ENCODE measurements around the gene ST6GALNAC6.

The ST6GALNAC6 gene

DNA sequence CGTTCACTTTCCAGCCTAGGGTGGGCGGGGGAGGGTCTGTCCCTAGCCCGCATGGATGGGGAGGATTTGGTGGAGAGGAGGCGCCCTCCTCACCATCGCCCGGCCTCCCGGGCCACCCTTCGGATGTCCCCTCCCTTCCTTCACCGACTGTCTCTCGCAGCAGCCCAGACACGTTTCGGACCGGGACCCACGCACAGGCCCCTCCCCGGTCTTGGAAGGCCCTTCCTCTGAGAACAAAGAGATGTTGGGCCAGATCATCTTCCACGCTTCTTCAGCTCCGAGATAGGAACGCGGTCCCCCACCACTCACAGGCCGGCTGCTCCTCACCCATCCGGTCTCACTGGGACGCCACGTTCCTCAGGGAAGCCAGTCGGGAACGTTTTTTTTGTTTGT is 38.9 kb upstream of the ST6GALNAC6 start:
- TF ChIP-seq, protein P1, sequence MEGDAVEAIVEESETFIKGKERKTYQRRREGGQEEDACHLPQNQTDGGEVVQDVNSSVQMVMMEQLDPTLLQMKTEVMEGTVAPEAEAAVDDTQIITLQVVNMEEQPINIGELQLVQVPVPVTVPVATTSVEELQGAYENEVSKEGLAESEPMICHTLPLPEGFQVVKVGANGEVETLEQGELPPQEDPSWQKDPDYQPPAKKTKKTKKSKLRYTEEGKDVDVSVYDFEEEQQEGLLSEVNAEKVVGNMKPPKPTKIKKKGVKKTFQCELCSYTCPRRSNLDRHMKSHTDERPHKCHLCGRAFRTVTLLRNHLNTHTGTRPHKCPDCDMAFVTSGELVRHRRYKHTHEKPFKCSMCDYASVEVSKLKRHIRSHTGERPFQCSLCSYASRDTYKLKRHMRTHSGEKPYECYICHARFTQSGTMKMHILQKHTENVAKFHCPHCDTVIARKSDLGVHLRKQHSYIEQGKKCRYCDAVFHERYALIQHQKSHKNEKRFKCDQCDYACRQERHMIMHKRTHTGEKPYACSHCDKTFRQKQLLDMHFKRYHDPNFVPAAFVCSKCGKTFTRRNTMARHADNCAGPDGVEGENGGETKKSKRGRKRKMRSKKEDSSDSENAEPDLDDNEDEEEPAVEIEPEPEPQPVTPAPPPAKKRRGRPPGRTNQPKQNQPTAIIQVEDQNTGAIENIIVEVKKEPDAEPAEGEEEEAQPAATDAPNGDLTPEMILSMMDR (IDR thresholded peaks at IDR 0.05; ENCODE audit: poor library complexity, severe bottlenecking): no peak
- Histone ChIP-seq H3K9me3 (ENCODE audit: severe bottlenecking) (no peaks in the 10 kb centered on the region), H3K4me1 (ENCODE audit: insufficient read depth, poor library complexity, severe bottlenecking) (peaks cover 6% of the 10 kb centered on the region), H3K27ac (ENCODE audit: poor library complexity, severe bottlenecking) (no peak overlapping the region), H3K36me3 (ENCODE audit: low read depth) (no peaks in the 10 kb centered on the region), H3K27me3 (ENCODE audit: insufficient read depth, poor library complexity, severe bottlenecking) (no peaks in the 10 kb centered on the region), H3K4me3 (ENCODE audit: severe bottlenecking) (no peak overlapping the region)
- ATAC-seq (ENCODE audit: low read depth) (no peak), DNase-seq (ENCODE audit: low spot score) (no peak)

DNA sequence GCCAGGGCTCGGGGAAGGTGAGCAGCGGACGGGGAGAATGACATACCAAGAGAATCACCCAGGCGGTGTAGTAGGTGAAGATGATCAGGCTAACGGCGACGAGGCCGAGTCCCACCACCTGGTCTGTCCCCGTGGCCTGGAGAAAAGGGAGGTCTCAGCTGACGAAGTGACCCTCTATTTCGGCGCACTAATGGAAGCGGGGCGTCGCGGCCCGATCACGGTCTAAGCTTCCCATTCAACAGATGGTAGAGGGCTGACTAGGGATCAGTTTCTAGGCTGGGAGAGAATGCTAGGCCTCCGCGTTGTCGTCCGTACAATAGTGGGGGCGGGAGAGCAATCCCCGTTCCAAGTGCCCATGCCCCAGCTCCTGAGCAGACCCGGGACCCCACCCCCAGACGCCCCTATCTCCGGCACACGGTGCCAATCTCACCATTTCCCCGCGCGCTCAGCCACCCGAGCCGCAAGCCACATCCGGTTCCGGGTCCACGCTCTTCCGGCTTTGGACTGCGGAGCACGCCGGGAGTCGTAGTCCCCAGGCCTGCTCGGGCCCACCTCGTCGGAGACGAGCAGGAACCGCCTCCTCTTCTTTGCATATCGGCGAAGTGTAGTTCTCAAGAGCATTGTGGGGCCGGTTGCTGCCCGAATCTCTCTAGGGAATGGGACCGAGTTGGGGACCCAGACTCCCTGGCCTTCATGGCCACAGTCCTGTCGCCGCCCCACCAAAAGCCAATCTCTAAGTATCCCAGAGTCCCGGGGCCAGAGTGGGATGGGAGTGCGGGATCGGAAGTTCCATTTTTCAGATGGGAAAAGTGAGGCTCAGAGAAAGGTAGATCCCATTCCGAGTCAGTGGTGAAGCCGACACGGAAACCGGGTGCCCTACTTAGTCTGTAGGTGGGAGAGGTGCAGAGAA is 38.2 kb upstream of the ST6GALNAC6 start, which contains the start of gene DPM2:
DPM2 (minus strand) TSS at position 467 of the 910 bp plus-strand sequence; CDS start at position 433, 34 bp downstream.
- H3K4me3 ChIP-seq (ENCODE audit: severe bottlenecking): peak within 1 kb of the TSS; percentile 62
- H3K36me3 ChIP-seq (ENCODE audit: low read depth): no peaks in the 10 kb centered on the region
- ATAC-seq (ENCODE audit: low read depth) (peak; percentile 92), DNase-seq (ENCODE audit: low spot score) (no peak)
- H3K27ac ChIP-seq (ENCODE audit: poor library complexity, severe bottlenecking): peak within 1 kb of the TSS; percentile 22
- H3K27me3 ChIP-seq (ENCODE audit: insufficient read depth, poor library complexity, severe bottlenecking): no peaks in the 10 kb centered on the region
- peaks cover 6% of the 10 kb centered on the region for H3K4me1 ChIP-seq (ENCODE audit: insufficient read depth, poor library complexity, severe bottlenecking)
- TF ChIP-seq, protein P1 (IDR thresholded peaks at IDR 0.05; ENCODE audit: poor library complexity, severe bottlenecking): no peak
- no peaks in the 10 kb centered on the region for H3K9me3 ChIP-seq (ENCODE audit: severe bottlenecking)

DNA sequence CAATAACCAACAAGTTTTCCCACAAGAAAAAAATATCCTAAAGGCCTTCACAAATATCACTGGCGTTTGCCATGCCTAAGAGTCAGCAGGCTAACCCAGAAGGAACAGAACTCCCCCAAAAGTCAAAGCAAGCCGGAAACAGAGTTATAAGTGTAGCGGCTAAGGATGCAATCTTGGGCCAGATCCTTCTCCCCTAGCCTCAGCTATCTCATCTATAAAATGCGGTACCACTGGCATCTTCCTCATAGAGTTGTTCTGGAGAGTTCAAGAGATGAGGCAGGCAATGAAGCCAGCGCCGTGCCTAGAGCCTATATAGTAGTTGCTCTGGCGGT is 37.6 kb upstream of the ST6GALNAC6 start:
- no peak; the same call in 2 of the 3 replicates for ATAC-seq (ENCODE audit: low read depth)
- TF ChIP-seq, protein P1 (IDR thresholded peaks at IDR 0.05; ENCODE audit: poor library complexity, severe bottlenecking): no peak
- Histone ChIP-seq H3K9me3 (ENCODE audit: severe bottlenecking) (no peaks in the 10 kb centered on the region), H3K27me3 (ENCODE audit: insufficient read depth, poor library complexity, severe bottlenecking) (no peaks in the 10 kb centered on the region), H3K4me1 (ENCODE audit: insufficient read depth, poor library complexity, severe bottlenecking) (peaks cover 6% of the 10 kb centered on the region), H3K4me3 (ENCODE audit: severe bottlenecking) (peak overlapping the region; percentile 62), H3K36me3 (ENCODE audit: low read depth) (no peaks in the 10 kb centered on the region), H3K27ac (ENCODE audit: poor library complexity, severe bottlenecking) (peak overlapping the region; percentile 22)
- DNase-seq (ENCODE audit: low spot score): no peak

DNA sequence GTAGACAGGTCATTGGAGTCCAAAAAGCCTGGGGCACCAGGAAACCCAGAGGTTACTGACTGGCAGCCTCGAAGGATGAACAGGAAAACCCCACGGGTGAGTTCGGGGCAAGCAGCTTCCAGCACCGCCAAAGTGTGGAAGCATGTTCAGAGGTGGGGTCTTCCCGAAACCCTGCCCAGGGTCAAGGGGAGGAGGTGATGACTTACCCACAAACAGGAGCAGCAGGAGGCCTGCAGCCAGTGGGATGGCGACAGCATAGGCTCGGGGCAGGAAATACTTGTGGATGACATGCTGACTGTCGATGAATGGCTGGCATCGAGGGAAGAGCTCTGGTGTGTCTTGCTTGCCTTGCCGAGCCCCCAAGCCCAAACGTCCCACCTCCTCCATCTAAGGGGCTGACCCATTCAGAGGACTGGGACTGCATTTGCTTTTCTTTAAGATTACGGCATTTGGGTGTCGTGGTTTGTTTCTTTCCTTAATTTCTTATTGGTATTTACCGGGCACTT is 37.0 kb upstream of the ST6GALNAC6 start:
- no peaks in the 10 kb centered on the region for H3K9me3 ChIP-seq (ENCODE audit: severe bottlenecking)
- peaks cover 8% of the 10 kb centered on the region for H3K4me1 ChIP-seq (ENCODE audit: insufficient read depth, poor library complexity, severe bottlenecking)
- H3K27me3 ChIP-seq (ENCODE audit: insufficient read depth, poor library complexity, severe bottlenecking): no peaks in the 10 kb centered on the region
- no peaks in the 10 kb centered on the region for H3K36me3 ChIP-seq (ENCODE audit: low read depth)
- ATAC-seq (ENCODE audit: low read depth) (no peak), DNase-seq (ENCODE audit: low spot score) (no peak)
- peak overlapping the region; percentile 62 for H3K4me3 ChIP-seq (ENCODE audit: severe bottlenecking)
- TF ChIP-seq, protein P1 (IDR thresholded peaks at IDR 0.05; ENCODE audit: poor library complexity, severe bottlenecking): no peak
- no peak overlapping the region for H3K27ac ChIP-seq (ENCODE audit: poor library complexity, severe bottlenecking)
